MM.1S (cell line): Measurements from ENCODE around the gene VWA7.

Experiments
- DNase-seq: peaks from one replicate; pipeline ENCODE4 v3.0.0-alpha.2; 2015
- H2AFZ ChIP-seq: fragments of 300-600 bp; sonication (generic); 2 replicates; pipeline ENCODE4 v1.6.0; 2016; ENCODE audit warnings: antibody characterized with exemption, low read length
- H3F3A ChIP-seq: fragments of 300-600 bp; sonication (generic); 2 replicates; pipeline ENCODE4 v1.6.1; 2016; ENCODE audit warnings: mild to moderate bottlenecking, antibody characterized with exemption, low read length, moderate library complexity, mixed read lengths; ENCODE audit not compliant: insufficient read depth
- H3K27ac ChIP-seq: fragments of 300-600 bp; sonication (generic); 2 replicates; pipeline ENCODE4 v1.5.1; 2016; ENCODE audit warnings: mild to moderate bottlenecking, low read length
- H3K27me3 ChIP-seq: fragments of 300-600 bp; sonication (generic); replicated peaks from 2 replicates; pipeline ENCODE4 v1.6.0; 2016; ENCODE audit warnings: low read length; ENCODE audit not compliant: insufficient read depth
- H3K36me3 ChIP-seq: fragments of 300-600 bp; sonication (generic); replicated peaks from 2 replicates; pipeline ENCODE4 v1.6.1; 2016; ENCODE audit warnings: mild to moderate bottlenecking, low read length, mixed read lengths; ENCODE audit not compliant: insufficient read depth
- H3K4me1 ChIP-seq: fragments of 300-600 bp; sonication (generic); 2 replicates; pipeline ENCODE4 v1.6.1; 2016; ENCODE audit warnings: low read length, mixed read lengths
- H3K4me2 ChIP-seq: fragments of 300-600 bp; sonication (generic); 2 replicates; pipeline ENCODE4 v1.6.0; 2016; ENCODE audit warnings: low read depth, low read length
- H3K4me3 ChIP-seq: fragments of 300-600 bp; sonication (generic); 2 replicates; pipeline ENCODE4 v1.5.1; 2016; ENCODE audit warnings: low read length, mixed read lengths
- H3K79me2 ChIP-seq: fragments of 300-600 bp; sonication (generic); 2 replicates; pipeline ENCODE4 v1.6.1; 2016; ENCODE audit warnings: mixed run types, low read length, mixed read lengths
- H3K9ac ChIP-seq: fragments of 300-600 bp; sonication (generic); 2 replicates; pipeline ENCODE4 v1.6.1; 2016; ENCODE audit warnings: low read length, mixed read lengths
- H3K9me2 ChIP-seq: fragments of 300-600 bp; sonication (generic); replicated peaks from 2 replicates; pipeline ENCODE4 v1.6.1; 2016; ENCODE audit warnings: mild to moderate bottlenecking, low read length, mixed read lengths; ENCODE audit not compliant: insufficient read depth
- H3K9me3 ChIP-seq: fragments of 300-600 bp; sonication (generic); replicated peaks from 2 replicates; pipeline ENCODE4 v1.6.1; 2016; ENCODE audit warnings: mild to moderate bottlenecking, low read length, mixed read lengths; ENCODE audit not compliant: insufficient read depth
- H4K20me1 ChIP-seq: fragments of 300-600 bp; sonication (generic); 2 replicates; pipeline ENCODE4 v1.6.1; 2016; ENCODE audit warnings: mild to moderate bottlenecking, low read length, moderate library complexity, mixed read lengths; ENCODE audit not compliant: insufficient read depth
- CTCF ChIP-seq: fragments of 300-600 bp; sonication (generic); IDR thresholded peaks from 2 replicates; pipeline ENCODE4 v1.5.1; 2016; ENCODE audit warnings: antibody characterized with exemption, low read length, mixed read lengths
- EZH2 ChIP-seq: fragments of 300-600 bp; sonication (generic); optimal IDR thresholded peaks from 2 replicates; pipeline ENCODE3; 2017; ENCODE audit warnings: low read depth, mild to moderate bottlenecking, antibody characterized with exemption, low read length, mixed read lengths
- EZH2phosphoT487 ChIP-seq: fragments of 300-600 bp; sonication (generic); IDR thresholded peaks from 2 replicates; pipeline ENCODE4 v1.6.1; 2018; ENCODE audit warnings: antibody characterized with exemption, low read length

The VWA7 gene

GRCh38 chr6:31764198-31764597 is 12.9 kb downstream of the VWA7 start:
- H3K9me3 ChIP-seq: no peaks in the 10 kb centered on the region
- H3K4me1 ChIP-seq: peaks cover 16% of the 10 kb centered on the region
- peak overlapping the region; percentile 36; the same call in 1 of the 2 replicates for H3K27ac ChIP-seq
- H3F3A ChIP-seq: no peaks in the 10 kb centered on the region; the same call in 1 of the 2 replicates
- H4K20me1 ChIP-seq: no peaks in the 10 kb centered on the region
- no peak overlapping the region for H3K4me3 ChIP-seq
- H2AFZ ChIP-seq: no peak overlapping the region
- H3K9me2 ChIP-seq: no peaks in the 10 kb centered on the region
- no peak for TF ChIP-seq EZH2phosphoT487
- no peak for TF ChIP-seq CTCF
- no peak for TF ChIP-seq EZH2
- H3K36me3 ChIP-seq: no peaks in the 10 kb centered on the region
- no peaks in the 10 kb centered on the region for H3K27me3 ChIP-seq
- DNase-seq: no peak
- H3K4me2 ChIP-seq: peak overlapping the region; percentile 2; the same call in 1 of the 2 replicates
- H3K9ac ChIP-seq: no peak overlapping the region; the same call in 1 of the 2 replicates
- no peaks in the 10 kb centered on the region for H3K79me2 ChIP-seq

DNA sequence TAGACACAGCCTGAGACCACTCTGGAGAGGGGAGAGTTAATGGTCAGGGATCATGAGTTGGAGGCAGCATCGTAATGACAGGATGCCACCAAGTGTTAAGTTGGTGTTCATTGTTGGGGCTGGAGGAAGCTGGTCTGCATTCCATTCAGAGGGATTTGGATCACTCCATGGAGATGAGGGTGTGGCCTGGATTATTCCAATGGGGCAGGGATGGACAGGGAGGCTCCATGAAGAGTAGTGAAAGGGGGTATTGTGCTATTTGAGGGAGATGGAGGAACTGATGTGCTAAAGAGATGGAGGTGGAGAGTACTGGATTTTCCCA is 13.5 kb downstream of the VWA7 start:
- Histone ChIP-seq H3K27me3 (no peaks in the 10 kb centered on the region), H3K9me2 (no peaks in the 10 kb centered on the region), H3K4me2 (no peak overlapping the region), H3K9me3 (no peaks in the 10 kb centered on the region), H3K27ac (no peak overlapping the region), H3F3A (no peaks in the 10 kb centered on the region; the same call in 1 of the 2 replicates), H3K9ac (no peak overlapping the region), H3K36me3 (no peaks in the 10 kb centered on the region), H3K4me1 (peaks cover 16% of the 10 kb centered on the region), H2AFZ (no peak overlapping the region), H3K4me3 (no peak overlapping the region), H3K79me2 (no peaks in the 10 kb centered on the region), H4K20me1 (no peaks in the 10 kb centered on the region)
- TF ChIP-seq EZH2phosphoT487 (no peak), EZH2 (no peak), CTCF (no peak)
- DNase-seq: no peak

- H3K36me3 ChIP-seq: no peaks in the 10 kb centered on the region
- no peak overlapping the region for H3K4me3 ChIP-seq
- H3K4me1 ChIP-seq: peaks cover 16% of the 10 kb centered on the region
- no peaks in the 10 kb centered on the region for H3K27me3 ChIP-seq
- no peak overlapping the region for H3K9ac ChIP-seq
- no peaks in the 10 kb centered on the region for H3K9me3 ChIP-seq
- no peaks in the 10 kb centered on the region; the same call in 1 of the 2 replicates for H3F3A ChIP-seq
- no peaks in the 10 kb centered on the region for H4K20me1 ChIP-seq
- TF ChIP-seq EZH2: no peak
- TF ChIP-seq EZH2phosphoT487: no peak
- TF ChIP-seq CTCF: no peak
- no peaks in the 10 kb centered on the region for H3K9me2 ChIP-seq
- no peaks in the 10 kb centered on the region for H3K79me2 ChIP-seq
- no peak overlapping the region for H2AFZ ChIP-seq
- DNase-seq: no peak
- H3K4me2 ChIP-seq: no peak overlapping the region
- no peak overlapping the region for H3K27ac ChIP-seq
These were observed 14.1 kb downstream of the VWA7 start for GRCh38 chr6:31762878-31763618.
